Measurements from ENCODE around the gene RBM23. TPM values are rescaled to one million over a fixed set of nuclear protein-coding genes. Genes with fewer than 3 reads are reported as not detected.

The RBM23 gene
- total and polyA plus RNA-seq, 9 of the 15 experiments (the other 6 are each of a cell fraction or from before 2014, with no cell fraction given), result 46.0 to 102 (median 58.5) TPM

GRCh38 chr14:22852940-22853767, 65.8 kb downstream of the RBM23 start (continued):
- TF ChIP-seq STAT6 (CRISPR knock-in tag; IDR thresholded peaks at IDR 0.05) (peak; percentile 79; the same call in 1 of the 2 replicates), ZC3H8 (IDR thresholded peaks at IDR 0.05) (no peak), XRCC5 (IDR thresholded peaks at IDR 0.05; ENCODE audit: low read depth, low read length) (peak; percentile 88), TEAD1 (CRISPR knock-in tag; IDR thresholded peaks at IDR 0.05) (0 out of 4 replicates have a peak, but pooled peaks of 1 of the 2 experiments have one; percentile 14), SMARCE1 (IDR thresholded peaks at IDR 0.05) (0 out of 2 replicates have a peak, but pooled peaks have one; percentile 39), ZNF592 (IDR thresholded peaks at IDR 0.05) (peak; percentile 84; the same call in 1 of the 2 replicates), ZBTB9 (CRISPR knock-in tag; IDR thresholded peaks at IDR 0.05) (peak; percentile 82), TCFL5 (CRISPR knock-in tag; conservative IDR thresholded peaks at IDR 0.05) (no peak), RBM14 (IDR thresholded peaks at IDR 0.05; ENCODE audit: borderline replicate concordance, insufficient read depth, low read depth, low read length) (no peak), ATF7 (IDR thresholded peaks at IDR 0.05) (peak; percentile 73), MAX (CRISPR knock-in tag; IDR thresholded peaks at IDR 0.05) (0 out of 2 replicates have a peak, but pooled peaks have one; percentile 33), FOXO4 (CRISPR knock-in tag; IDR thresholded peaks at IDR 0.05) (peak; percentile 12; the same call in 1 of the 2 replicates)

All from K562 (cell line).